K562 (cell line): ENCODE results near the gene NR1D1. TPM values are rescaled to one million over a fixed set of nuclear protein-coding genes. Genes with fewer than 3 reads are reported as not detected.

ENCODE experiments used
- ATAC-seq: fragments of 200-7000 bp; cut with Tn5 transposase; 3 replicates; pipeline ENCODE4 v1.9.1; 2020; ENCODE audit warnings: moderate library complexity
- BruUV-seq: library from RNA; stranded (reverse); fragments of 400-500 nt; replicated peaks from 2 replicates; lab custom pipeline; 2021; lab: Mats Ljungman, UMichigan
- CTCF ChIA-PET: fragments of 300-600 bp; formaldehyde crosslinking; extraction: SDS; loops from one replicate; lab custom pipeline; 2021; ENCODE audit warnings: low intra/inter-chr PET ratio; lab: Yijun Ruan, JAX
- POLR2A ChIA-PET: fragments of 300-600, 350-650 bp; sonication (Branson Sonifier 250); formaldehyde crosslinking; extraction: SDS; loops from one replicate; lab custom pipeline; 2021; ENCODE audit warnings: antibody characterized with exemption, inconsistent platforms; lab: Yijun Ruan, JAX
- DNase-seq, 4 experiments: peaks; one replicate each; pipeline versions ENCODE4 v3.0.0 to v3.0.0-alpha.2; 2011 to 2018; ENCODE audit warnings: low spot score in 3 of 4, mixed read lengths in 3 of 4; ENCODE audit errors: extremely low read depth in 1 of 4
- FAIRE-seq: peaks from 2 replicates; lab custom pipeline; 2011; peaks lifted over from hg19 to GRCh38; lab: Jason Lieb, UNC
- H2AFZ ChIP-seq: 2 replicates; pipeline ENCODE4 v1.6.0; 2011; ENCODE audit warnings: low read depth, low read length, control low read depth, inconsistent platforms
- H3K27ac ChIP-seq: fragments of 200-600 bp; 3 replicates; pipeline ENCODE4 v1.8.0; 2011; ENCODE audit warnings: low read depth, mild to moderate bottlenecking, control low read depth, inconsistent platforms, low read length, moderate library complexity, mixed read lengths; ENCODE audit errors: extremely low read depth
- H3K27me3 ChIP-seq, 2 experiments: fragments of 300-600 bp in 1 of 2; 2 replicates in 1 of 2; 3 replicates in 1 of 2; pipeline versions ENCODE4 v1.6.0 to v1.8.0; 2011; ENCODE audit warnings: inconsistent platforms in 2 of 2, low read length in 2 of 2, mild to moderate bottlenecking in 1 of 2, mixed read lengths in 1 of 2, moderate library complexity in 1 of 2; ENCODE audit not compliant: control insufficient read depth in 2 of 2, insufficient read depth in 2 of 2
- H3K36me3 ChIP-seq: fragments of 300-600 bp; 3 replicates; pipeline ENCODE4 v1.8.0; 2011; ENCODE audit warnings: mild to moderate bottlenecking, low read length, inconsistent platforms; ENCODE audit not compliant: control insufficient read depth, insufficient read depth
- H3K4me1 ChIP-seq, 2 experiments: fragments of 200-600 bp in 1 of 2; replicated peaks in 1 of 2; 2 replicates in 1 of 2; 3 replicates in 1 of 2; pipeline versions ENCODE4 v1.5.1 to v1.8.0; 2011; ENCODE audit warnings: inconsistent platforms in 2 of 2, low read length in 2 of 2, mild to moderate bottlenecking in 1 of 2, mixed read lengths in 1 of 2, moderate library complexity in 1 of 2; ENCODE audit not compliant: control insufficient read depth in 2 of 2, insufficient read depth in 2 of 2
- H3K4me2 ChIP-seq: 2 replicates; pipeline ENCODE4 v1.6.1; 2011; ENCODE audit warnings: low read length, control low read depth, inconsistent platforms, mixed read lengths; ENCODE audit not compliant: insufficient read depth
- H3K4me3 ChIP-seq: fragments of 200-600 bp; sonication (generic), shearing (Covaris generic); 2 replicates; pipeline ENCODE4 v1.5.1; 2016; ENCODE audit warnings: control low read depth, inconsistent platforms
- H3K79me2 ChIP-seq: fragments of 200-600 bp; 3 replicates; pipeline ENCODE4 v1.8.0; 2011; ENCODE audit warnings: low read length, inconsistent platforms; ENCODE audit not compliant: control insufficient read depth, insufficient read depth
- H3K9ac ChIP-seq, 2 experiments: 2 replicates each; pipeline versions ENCODE4 v1.6.0 to v1.6.1; 2011; ENCODE audit warnings: low read depth in 2 of 2, low read length in 2 of 2, control low read depth in 1 of 2, inconsistent platforms in 1 of 2, mild to moderate bottlenecking in 1 of 2, mixed read lengths in 1 of 2; ENCODE audit not compliant: insufficient read depth in 1 of 2
- H3K9me1 ChIP-seq: one replicate; pipeline ENCODE4 v1.6.0; 2011; ENCODE audit warnings: inconsistent platforms, mild to moderate bottlenecking, low read length, moderate library complexity; ENCODE audit not compliant: control insufficient read depth, insufficient read depth
- H3K9me3 ChIP-seq: replicated peaks from 2 replicates; pipeline ENCODE4 v1.5.1; 2011; ENCODE audit warnings: low read depth, low read length, inconsistent platforms; ENCODE audit not compliant: control insufficient read depth, insufficient read depth
- H4K20me1 ChIP-seq: replicated peaks from 2 replicates; pipeline ENCODE4 v1.6.1; 2011; ENCODE audit warnings: low read length, inconsistent platforms, mixed read lengths; ENCODE audit not compliant: control insufficient read depth, insufficient read depth
- CHD2 ChIP-seq: IDR thresholded peaks from 2 replicates; pipeline ENCODE4 v1.6.1; 2011; ENCODE audit warnings: low read depth, low read length
- HDAC1 ChIP-seq, 2 experiments: fragments of 450-650 bp; IDR thresholded peaks; 2 replicates each; pipeline ENCODE4 v1.6.1; 2016 to 2017; ENCODE audit warnings: inconsistent platforms in 1 of 2, mild to moderate bottlenecking in 1 of 2, moderate library complexity in 1 of 2
- KLF16 ChIP-seq: IDR thresholded peaks from 2 replicates; pipeline ENCODE4 v1.6.1; 2016; ENCODE audit warnings: antibody characterized with exemption
- NEUROD1 ChIP-seq: fragments of 150-350 bp; IDR thresholded peaks from 2 replicates; pipeline ENCODE4 v1.6.1; 2014; ENCODE audit warnings: borderline replicate concordance, low read length, low read depth; ENCODE audit not compliant: partially characterized antibody
- RBM14 ChIP-seq: fragments of 200-400 bp; formaldehyde crosslinking; IDR thresholded peaks from 2 replicates; pipeline ENCODE4 v1.6.1; 2018; ENCODE audit warnings: low read depth, mild to moderate bottlenecking, low read length, moderate library complexity, borderline replicate concordance; ENCODE audit not compliant: insufficient read depth
- RCOR1 ChIP-seq, 2 experiments: IDR thresholded peaks; 2 replicates each; pipeline ENCODE4 v1.6.1; 2012; ENCODE audit warnings: low read depth in 2 of 2, low read length in 2 of 2, borderline replicate concordance in 1 of 2, improper control_type of control experiment in 1 of 2
- YY1 ChIP-seq, 3 experiments: IDR thresholded peaks; 2 replicates each; pipeline ENCODE4 v1.6.1; 2011; ENCODE audit warnings: low read length in 2 of 3, mild to moderate bottlenecking in 2 of 3, moderate library complexity in 2 of 3, borderline replicate concordance in 1 of 3, control low read depth in 1 of 3, low read depth in 1 of 3; ENCODE audit not compliant: insufficient read depth in 3 of 3, insufficient replicate concordance in 2 of 3, control insufficient read depth in 1 of 3, insufficient read length in 1 of 3; ENCODE audit errors: extremely low read depth in 1 of 3
- WGBS: fragments of 100-300 bp; shearing (Covaris generic); methylation state at CpG from one replicate; pipeline ENCODE4 v1.1.6; 2016; ENCODE audit warnings: low coverage, mixed read lengths; ENCODE audit not compliant: insufficient coverage; ENCODE audit errors: missing lambda C conversion rate; 5-methylcytosine and 5-hydroxymethylcytosine counted together
- in situ Hi-C: fragments of 300-500 bp; cut with MboI; formaldehyde crosslinking; loops from 4 replicates; pipeline ENCODE4 v1.15.0; 2018; ENCODE audit warnings: inconsistent platforms, mixed read lengths
- intact Hi-C: fragments of 100-400 bp; cut with micrococcal nuclease; formaldehyde crosslinking; loops from 2 replicates; pipeline ENCODE4 v1.14.2; 2022
- polyA plus RNA-seq, 8 experiments: library from polyadenylated mRNA; depleted of rRNA in 4 of 8; stranded (reverse) in 5 of 8; unstranded in 3 of 8; fragments of >200 nt; fragmentation: Nextera tagmentation in 2 of 8; fragmentation: Illumina TruSeq in 1 of 8; extraction: Ambion mirVana in 2 of 8; extraction: Trizol in 1 of 8; gene quantifications; 2 replicates each; pipeline versions ENCODE4 v1.2.1 to v1.2.3, GENCODE V29; 2011 to 2014; ENCODE audit warnings: inconsistent platforms in 1 of 8, missing spikeins in 1 of 8
- total RNA-seq, 7 experiments: library from RNA; depleted of rRNA in 6 of 7; stranded (reverse); fragments of >200 nt in 6 of 7; fragmentation: Illumina TruSeq in 2 of 7; extraction: Trizol in 2 of 7; gene quantifications; 2 replicates each; pipeline versions ENCODE4 v1.2.1 to v1.2.3, GENCODE V29; 2011 to 2021; ENCODE audit warnings: low replicate concordance in 1 of 7
- TF ChIP-seq, protein P1 (sequence below): fragments of 450-650 bp; IDR thresholded peaks from 2 replicates; pipeline ENCODE4 v1.6.1; 2017; ENCODE audit warnings: antibody characterized with exemption, mild to moderate bottlenecking
- TF ChIP-seq, protein P2 (sequence below): sonication (generic); formaldehyde crosslinking; IDR thresholded peaks from 2 replicates; pipeline ENCODE4 v1.8.0; 2022; ENCODE audit warnings: missing genetic modification reagents, mild to moderate bottlenecking, moderate library complexity, borderline replicate concordance
- TF ChIP-seq, protein P3 (sequence below): sonication (generic); formaldehyde crosslinking; IDR thresholded peaks from 2 replicates; pipeline ENCODE4 v1.8.1; 2023; ENCODE audit warnings: mild to moderate bottlenecking, missing genetic modification reagents

The NR1D1 gene
- total and polyA plus RNA-seq, 9 of the 15 experiments (the other 6 are each of a cell fraction or from before 2014, with no cell fraction given) = 0.25 to 7.7 (median 0.65) TPM

- ChIA-PET POLR2A (interaction anchor here (0.6 to 3.2 kb wide), 8 partner anchors 10 to 104 kb away, joined by 3 to 29 read pairs (median 5); partner anchors contain the start of genes MED24 and NR1D1), CTCF (interaction anchor here (0.8 to 1.1 kb wide), 3 partner anchors 41 to 62 kb away, joined by 3 read pairs; no protein-coding TSS in a partner anchor)
- peak overlapping the region; percentile 71 for H3K4me2 ChIP-seq
- H4K20me1 ChIP-seq = no peaks in the 10 kb centered on the region
- peaks cover 42% of the 10 kb centered on the region for H3K79me2 ChIP-seq
- H3K36me3 ChIP-seq = peaks cover 37% of the 10 kb centered on the region; the same call in 2 of the 3 replicates
- no peaks in the 10 kb centered on the region for H3K9me3 ChIP-seq
- H3K9ac ChIP-seq = peak overlapping the region; percentile 35 to 57; a peak in 3 of 4 replicates
- 14% methylated on average over 9 of the region's 11 CpGs for WGBS
- peak; percentile 93 for FAIRE-seq
- peak; percentile 71 to 86 (median 76) for DNase-seq
- peak; percentile 84 for ATAC-seq
- H3K9me1 ChIP-seq = no peaks in the 10 kb centered on the region
- BruUV-seq = no TSS peak
- peaks cover 61 to 62% of the 10 kb centered on the region in 2 experiments for H3K4me1 ChIP-seq
- in situ Hi-C loops (no loop called here), intact Hi-C loops (no loop called here)
- H3K4me3 ChIP-seq = no peak overlapping the region
- H3K27ac ChIP-seq = peak overlapping the region; percentile 73
- H3K27me3 ChIP-seq = no peaks in the 10 kb centered on the region
- peak overlapping the region; percentile 56; the same call in 1 of the 2 replicates for H2AFZ ChIP-seq
- peak; percentile 67; the same call in 1 of the 2 replicates for TF ChIP-seq KLF16
- peak; percentile 24 for TF ChIP-seq NEUROD1
- TF ChIP-seq CHD2 = peak; percentile 89
- TF ChIP-seq, protein P1, sequence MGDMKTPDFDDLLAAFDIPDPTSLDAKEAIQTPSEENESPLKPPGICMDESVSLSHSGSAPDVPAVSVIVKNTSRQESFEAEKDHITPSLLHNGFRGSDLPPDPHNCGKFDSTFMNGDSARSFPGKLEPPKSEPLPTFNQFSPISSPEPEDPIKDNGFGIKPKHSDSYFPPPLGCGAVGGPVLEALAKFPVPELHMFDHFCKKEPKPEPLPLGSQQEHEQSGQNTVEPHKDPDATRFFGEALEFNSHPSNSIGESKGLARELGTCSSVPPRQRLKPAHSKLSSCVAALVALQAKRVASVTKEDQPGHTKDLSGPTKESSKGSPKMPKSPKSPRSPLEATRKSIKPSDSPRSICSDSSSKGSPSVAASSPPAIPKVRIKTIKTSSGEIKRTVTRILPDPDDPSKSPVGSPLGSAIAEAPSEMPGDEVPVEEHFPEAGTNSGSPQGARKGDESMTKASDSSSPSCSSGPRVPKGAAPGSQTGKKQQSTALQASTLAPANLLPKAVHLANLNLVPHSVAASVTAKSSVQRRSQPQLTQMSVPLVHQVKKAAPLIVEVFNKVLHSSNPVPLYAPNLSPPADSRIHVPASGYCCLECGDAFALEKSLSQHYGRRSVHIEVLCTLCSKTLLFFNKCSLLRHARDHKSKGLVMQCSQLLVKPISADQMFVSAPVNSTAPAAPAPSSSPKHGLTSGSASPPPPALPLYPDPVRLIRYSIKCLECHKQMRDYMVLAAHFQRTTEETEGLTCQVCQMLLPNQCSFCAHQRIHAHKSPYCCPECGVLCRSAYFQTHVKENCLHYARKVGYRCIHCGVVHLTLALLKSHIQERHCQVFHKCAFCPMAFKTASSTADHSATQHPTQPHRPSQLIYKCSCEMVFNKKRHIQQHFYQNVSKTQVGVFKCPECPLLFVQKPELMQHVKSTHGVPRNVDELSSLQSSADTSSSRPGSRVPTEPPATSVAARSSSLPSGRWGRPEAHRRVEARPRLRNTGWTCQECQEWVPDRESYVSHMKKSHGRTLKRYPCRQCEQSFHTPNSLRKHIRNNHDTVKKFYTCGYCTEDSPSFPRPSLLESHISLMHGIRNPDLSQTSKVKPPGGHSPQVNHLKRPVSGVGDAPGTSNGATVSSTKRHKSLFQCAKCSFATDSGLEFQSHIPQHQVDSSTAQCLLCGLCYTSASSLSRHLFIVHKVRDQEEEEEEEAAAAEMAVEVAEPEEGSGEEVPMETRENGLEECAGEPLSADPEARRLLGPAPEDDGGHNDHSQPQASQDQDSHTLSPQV = peak; percentile 51
- TF ChIP-seq RCOR1 (IDR thresholded peaks at IDR 0.05; ENCODE audit: borderline replicate concordance in 1 of 2, low read depth in 2 of 2, low read length in 2 of 2) = peak in 1 of 2 experiments; percentile 58; a peak in 1 of 4 replicates
- TF ChIP-seq, protein P2, sequence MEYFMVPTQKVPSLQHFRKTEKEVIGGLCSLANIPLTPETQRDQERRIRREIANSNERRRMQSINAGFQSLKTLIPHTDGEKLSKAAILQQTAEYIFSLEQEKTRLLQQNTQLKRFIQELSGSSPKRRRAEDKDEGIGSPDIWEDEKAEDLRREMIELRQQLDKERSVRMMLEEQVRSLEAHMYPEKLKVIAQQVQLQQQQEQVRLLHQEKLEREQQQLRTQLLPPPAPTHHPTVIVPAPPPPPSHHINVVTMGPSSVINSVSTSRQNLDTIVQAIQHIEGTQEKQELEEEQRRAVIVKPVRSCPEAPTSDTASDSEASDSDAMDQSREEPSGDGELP (CRISPR knock-in tag) = peak; percentile 71; the same call in 1 of the 2 replicates
- TF ChIP-seq, protein P3, sequence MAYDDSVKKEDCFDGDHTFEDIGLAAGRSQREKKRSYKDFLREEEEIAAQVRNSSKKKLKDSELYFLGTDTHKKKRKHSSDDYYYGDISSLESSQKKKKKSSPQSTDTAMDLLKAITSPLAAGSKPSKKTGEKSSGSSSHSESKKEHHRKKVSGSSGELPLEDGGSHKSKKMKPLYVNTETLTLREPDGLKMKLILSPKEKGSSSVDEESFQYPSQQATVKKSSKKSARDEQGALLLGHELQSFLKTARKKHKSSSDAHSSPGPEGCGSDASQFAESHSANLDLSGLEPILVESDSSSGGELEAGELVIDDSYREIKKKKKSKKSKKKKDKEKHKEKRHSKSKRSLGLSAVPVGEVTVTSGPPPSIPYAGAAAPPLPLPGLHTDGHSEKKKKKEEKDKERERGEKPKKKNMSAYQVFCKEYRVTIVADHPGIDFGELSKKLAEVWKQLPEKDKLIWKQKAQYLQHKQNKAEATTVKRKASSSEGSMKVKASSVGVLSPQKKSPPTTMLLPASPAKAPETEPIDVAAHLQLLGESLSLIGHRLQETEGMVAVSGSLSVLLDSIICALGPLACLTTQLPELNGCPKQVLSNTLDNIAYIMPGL (CRISPR knock-in tag) = peak; percentile 22; the same call in 1 of the 2 replicates
- TF ChIP-seq YY1 (IDR thresholded peaks at IDR 0.05; ENCODE audit: borderline replicate concordance in 1 of 3, control insufficient read depth in 1 of 3, extremely low read depth in 1 of 3, insufficient read depth in 3 of 3, insufficient read length in 1 of 3, insufficient replicate concordance in 2 of 3, low read depth in 1 of 3, low read length in 2 of 3) = peak in 1 of 3 experiments; percentile 18
- no peak for TF ChIP-seq RBM14
- TF ChIP-seq HDAC1 (IDR thresholded peaks at IDR 0.05) = no peak
These were observed 25.0 kb downstream of the NR1D1 start for GRCh38 chr17:40075201-40075941.
